DLD1 (cell line): ENCODE results near the gene TTLL8.

Experiments
- in situ Hi-C: cut with HindIII; loops from 2 replicates; pipeline ENCODE4 v1.10.0; 2017; ENCODE audit warnings: low sequenced_read_pairs

Gene TTLL8

DNA sequence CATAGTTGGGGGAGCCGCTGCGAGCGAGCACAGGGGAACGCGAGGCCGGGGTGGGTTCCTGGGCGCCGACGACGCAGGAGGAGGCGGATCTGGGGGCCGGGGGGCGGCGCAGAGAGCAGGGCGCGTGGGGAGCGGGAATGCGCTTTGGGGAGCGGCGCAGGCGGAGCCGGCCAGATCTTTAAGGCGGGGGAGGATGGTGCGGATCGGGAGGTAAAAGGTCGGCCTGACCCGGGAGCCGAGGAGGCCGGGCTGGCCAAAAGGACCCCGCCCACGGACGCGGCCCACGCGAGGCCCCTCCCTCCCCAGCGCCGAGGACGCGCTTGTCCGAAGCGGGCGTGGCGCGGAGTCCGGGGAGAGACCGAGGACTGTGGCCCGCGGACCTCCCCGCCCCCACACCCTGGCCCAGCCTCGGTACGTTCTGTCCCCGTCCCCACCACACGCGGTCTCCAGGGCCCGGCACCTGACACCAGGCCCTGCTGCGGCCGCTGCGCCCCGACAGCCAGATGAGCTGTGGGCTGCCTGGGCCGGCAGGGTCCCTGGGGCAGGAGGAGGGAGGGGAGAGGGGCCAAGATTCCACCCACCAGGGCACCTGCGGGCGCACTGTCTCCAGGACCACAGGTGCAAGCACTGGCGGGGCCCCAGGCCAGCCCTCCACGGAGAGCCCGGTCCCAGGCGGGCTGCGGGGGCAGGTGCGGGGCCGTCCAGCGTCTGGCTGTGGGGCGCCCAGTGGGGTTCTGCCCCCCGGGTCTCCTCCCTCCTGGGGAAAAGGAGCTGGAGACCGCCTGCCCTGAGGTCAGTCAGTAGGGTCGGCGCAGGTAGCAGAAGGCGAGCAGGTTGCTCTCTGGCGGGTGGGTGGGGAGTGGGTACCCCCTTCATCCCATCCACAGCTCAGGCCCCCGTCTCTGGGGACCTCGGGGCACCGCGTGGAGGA lies 86.6 kb downstream of the TTLL8 start:
- in situ Hi-C loops = no loop called here

DNA sequence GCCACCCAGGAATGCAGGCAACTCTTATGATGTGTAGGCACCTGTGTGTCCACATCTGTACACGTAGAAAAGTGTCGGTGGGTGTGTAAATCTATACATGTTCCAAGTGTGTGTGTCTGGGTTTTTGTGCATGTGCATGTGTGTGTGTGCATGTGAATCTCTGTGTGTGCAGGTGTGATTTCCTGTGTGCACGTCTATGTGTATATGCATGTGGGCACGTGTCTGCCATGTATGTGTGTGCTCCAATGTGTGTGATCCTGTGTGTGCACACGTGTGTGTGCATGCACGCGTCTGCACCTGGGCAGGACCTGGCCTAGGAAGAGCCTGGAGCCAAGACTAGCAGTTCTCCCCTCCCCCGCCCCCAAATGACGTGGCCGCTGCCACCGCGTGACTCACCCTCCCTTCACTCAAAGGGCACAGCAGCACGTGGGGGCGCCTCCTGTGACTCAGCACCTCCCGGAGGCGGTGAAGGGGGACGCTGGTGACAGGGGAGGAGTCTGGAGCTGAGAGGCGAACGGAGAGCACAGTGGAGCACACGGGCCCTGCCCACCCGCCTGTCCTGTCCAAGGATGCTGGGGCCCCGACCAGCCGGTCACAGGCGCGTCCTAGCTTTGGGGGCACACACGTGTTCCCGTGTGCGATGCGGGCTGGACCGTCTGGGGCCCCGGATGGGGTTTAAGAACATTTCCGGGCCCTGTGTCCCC lies 87.4 kb downstream of the TTLL8 start:
- in situ Hi-C loops = no loop called here

DNA sequence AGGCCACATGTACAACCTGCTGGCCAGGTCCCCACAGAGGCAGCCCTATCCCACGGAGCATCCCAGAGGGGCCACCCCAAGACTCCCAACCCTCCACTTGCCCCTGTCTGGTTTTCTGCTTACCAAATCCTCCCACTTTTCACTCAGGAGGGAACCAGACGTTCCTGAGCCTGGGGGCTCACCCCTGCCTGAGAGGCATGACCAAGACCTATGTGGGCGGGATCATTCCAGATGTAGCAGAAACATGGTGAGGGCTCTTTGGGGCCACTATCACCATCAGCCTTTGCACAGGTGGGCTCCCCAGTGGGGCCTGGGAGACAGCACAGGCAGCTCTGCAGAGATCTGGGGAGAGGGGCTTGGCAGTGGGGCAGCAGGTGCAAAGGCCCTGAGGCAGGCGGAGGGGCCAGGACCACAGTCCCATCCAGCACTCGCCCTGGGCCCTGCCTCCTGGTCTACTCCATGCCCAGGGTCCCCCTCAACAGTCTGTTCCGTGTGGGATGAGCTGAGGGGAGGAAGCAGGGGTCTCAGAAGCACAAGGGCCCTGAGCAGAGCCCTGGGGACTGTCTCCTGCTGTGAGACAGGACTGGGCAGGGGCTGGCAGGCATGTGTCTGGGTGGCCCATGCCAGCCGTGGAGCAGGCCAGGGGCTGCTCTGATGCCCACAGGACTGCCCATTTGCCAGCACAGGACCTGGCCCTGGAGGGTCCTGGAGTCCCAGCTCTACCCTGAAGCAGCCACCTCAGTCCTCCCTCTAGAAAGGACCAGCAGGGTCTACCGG lies 88.2 kb downstream of the TTLL8 start:
- in situ Hi-C loops = no loop called here

DNA sequence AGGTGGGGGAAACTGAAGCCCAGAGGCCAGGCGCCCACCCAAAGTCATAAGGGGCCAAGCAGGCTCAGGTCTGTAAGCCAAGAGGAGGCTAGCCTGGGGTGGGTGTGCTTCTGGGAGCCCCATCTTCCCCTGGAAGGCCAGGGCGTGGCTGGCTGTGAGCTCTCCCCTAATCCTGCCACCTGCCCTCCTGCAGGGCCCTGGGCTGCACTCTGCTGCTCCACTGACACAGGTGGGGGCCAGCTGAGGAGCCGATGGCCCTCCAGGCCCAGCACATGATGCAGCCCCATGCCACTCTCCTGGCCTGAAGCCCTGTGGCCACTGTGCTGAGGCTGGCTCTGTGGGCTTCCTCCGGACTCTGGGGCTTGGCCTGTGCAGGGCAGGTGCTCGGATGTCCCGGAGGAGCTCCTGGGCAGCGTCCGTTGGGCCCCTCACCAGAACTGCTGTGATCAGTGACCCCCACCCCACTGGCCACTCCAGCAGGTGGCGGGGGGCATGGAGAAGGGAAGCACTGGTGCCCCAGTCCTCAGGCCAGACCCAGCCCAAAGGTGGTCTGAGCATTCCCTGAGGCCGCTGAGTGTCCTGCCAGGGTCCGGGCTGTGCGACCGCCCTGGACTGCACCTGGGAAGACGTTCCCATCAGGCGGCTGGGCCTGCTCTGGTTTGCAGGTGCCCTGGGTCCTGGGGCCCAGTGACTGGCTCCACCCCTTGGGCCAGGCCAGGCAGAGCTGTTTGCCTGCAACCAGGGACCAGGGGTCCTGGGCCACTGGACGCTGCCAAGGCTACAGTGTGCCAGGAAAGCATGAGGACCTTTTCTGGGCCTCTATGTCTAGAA lies 89.1 kb downstream of the TTLL8 start:
- in situ Hi-C loops = no loop called here
